GM21390 (cell line): ENCODE measurements around the gene GKAP1.
"Not testable (repeated sequence)": the region's sequence is repeated elsewhere in the genome, so short reads cannot be mapped to it uniquely, and the experiment has no call there.

ENCODE experiments used
- ATAC-seq: cut with Tn5 transposase; IDR thresholded peaks from one replicate; pipeline ENCODE4 v1.9.1; 2021; ENCODE audit not compliant: unreplicated experiment

The GKAP1 gene

GRCh38 chr9:83817356-83818278 is at the start of gene GKAP1:
TSS of gene GKAP1 (minus strand) at chr9:83817769. CDS start at chr9:83806517, 11,252 bp downstream.
- peak; percentile 83 for ATAC-seq

GRCh38 chr9:83849895-83850294 is 32.3 kb upstream of the GKAP1 start:
- ATAC-seq, result peak; percentile 60

- ATAC-seq, result not testable (repeated sequence)
Measured at GRCh38 chr9:83837070-83837643, 19.6 kb upstream of the GKAP1 start.

- not testable (repeated sequence) for ATAC-seq
Measured at GRCh38 chr9:83830426-83831071, 13.0 kb upstream of the GKAP1 start.

- not testable (repeated sequence) for ATAC-seq
Measured at GRCh38 chr9:83824986-83825623, 7.5 kb upstream of the GKAP1 start.

- not testable (repeated sequence) for ATAC-seq
Measured at GRCh38 chr9:83817011-83817355, 586 bp downstream of the GKAP1 start.

GRCh38 chr9:83815120-83815519 is 2.4 kb downstream of the GKAP1 start:
- ATAC-seq, result not testable (repeated sequence)

- not testable (repeated sequence) for ATAC-seq
Measured at GRCh38 chr9:83809213-83809612, 8.4 kb downstream of the GKAP1 start.

- not testable (repeated sequence) for ATAC-seq
Measured at GRCh38 chr9:83804454-83804853, 13.1 kb downstream of the GKAP1 start.

- ATAC-seq, result not testable (repeated sequence)
Measured at GRCh38 chr9:83803941-83804340, 13.6 kb downstream of the GKAP1 start.

- ATAC-seq, result no peak
Measured at GRCh38 chr9:83800236-83801033, 17.1 kb downstream of the GKAP1 start.

- ATAC-seq, result no peak
Measured at GRCh38 chr9:83794051-83794450, 23.5 kb downstream of the GKAP1 start.

GRCh38 chr9:83792746-83793145 is 24.8 kb downstream of the GKAP1 start:
- ATAC-seq, result no peak

- ATAC-seq, result no peak
Measured at GRCh38 chr9:83778164-83778563, 39.4 kb downstream of the GKAP1 start.

GRCh38 chr9:83775932-83776331 is 41.6 kb downstream of the GKAP1 start:
- no peak for ATAC-seq

- no peak for ATAC-seq
Measured at GRCh38 chr9:83772860-83773259, 44.7 kb downstream of the GKAP1 start.

GRCh38 chr9:83765376-83765775 is 52.2 kb downstream of the GKAP1 start:
- ATAC-seq, result no peak

GRCh38 chr9:83754383-83754977 is 63.1 kb downstream of the GKAP1 start:
- peak; percentile 89 for ATAC-seq

- ATAC-seq, result no peak
Measured at GRCh38 chr9:83749706-83750105, 67.9 kb downstream of the GKAP1 start.

GRCh38 chr9:83744206-83744605 is 73.4 kb downstream of the GKAP1 start:
- ATAC-seq, result no peak
